HepG2 (cell line): ENCODE results near the gene KDM7A. TPM values are rescaled to one million over a fixed set of nuclear protein-coding genes. Genes with fewer than 3 reads are reported as not detected.

ENCODE experiments used
- ATAC-seq: fragments of 200-7000 bp; cut with Tn5 transposase; 3 replicates; pipeline ENCODE4 v1.9.1; 2020; ENCODE audit warnings: mild to moderate bottlenecking, moderate library complexity
- BruUV-seq: library from RNA; stranded (reverse); fragments of 400-500 nt; replicated peaks from 2 replicates; lab custom pipeline; 2021; lab: Mats Ljungman, UMichigan
- CTCF ChIA-PET: fragments of 300-600 bp; formaldehyde crosslinking; extraction: SDS; loops from one replicate; lab custom pipeline; 2021; ENCODE audit warnings: low total read pairs, inconsistent platforms, low intra/inter-chr PET ratio; lab: Yijun Ruan, JAX
- POLR2A ChIA-PET: fragments of 350-600 bp; sonication (Branson Sonifier 250); formaldehyde crosslinking; loops from one replicate; lab custom pipeline; 2020; ENCODE audit warnings: antibody characterized with exemption, inconsistent platforms; lab: Yijun Ruan, JAX
- DNase-seq: peaks from one replicate; pipeline ENCODE4 v3.0.0-alpha.2; 2015; ENCODE audit warnings: low spot score
- FAIRE-seq: peaks from 3 replicates; lab custom pipeline; 2011; peaks lifted over from hg19 to GRCh38; lab: Jason Lieb, UNC
- H2AFZ ChIP-seq: one replicate; pipeline ENCODE4 v1.6.1; 2011; ENCODE audit warnings: low read length, inconsistent platforms
- H3K27ac ChIP-seq: fragments of 300-600 bp; 3 replicates; pipeline ENCODE4 v1.8.0; 2011; ENCODE audit warnings: mixed run types, mild to moderate bottlenecking, mixed read lengths, low read length, inconsistent platforms; ENCODE audit not compliant: insufficient read depth; ENCODE audit errors: extremely low read length
- H3K27me3 ChIP-seq, 2 experiments: fragments of 200-600 bp in 1 of 2; 2 replicates in 1 of 2; 3 replicates in 1 of 2; pipeline versions ENCODE4 v1.6.0 to v1.8.0; 2011; ENCODE audit warnings: low read length in 2 of 2, mild to moderate bottlenecking in 2 of 2, moderate library complexity in 2 of 2, inconsistent platforms in 1 of 2; ENCODE audit not compliant: insufficient read depth in 2 of 2, control insufficient read depth in 1 of 2
- H3K36me3 ChIP-seq, 2 experiments: fragments of 200-600 bp in 1 of 2; replicated peaks in 1 of 2; 2 replicates in 1 of 2; 3 replicates in 1 of 2; pipeline versions ENCODE4 v1.5.1 to v1.8.0; 2011; ENCODE audit warnings: low read length in 2 of 2, inconsistent platforms in 1 of 2; ENCODE audit not compliant: insufficient read depth in 2 of 2, control insufficient read depth in 1 of 2
- H3K4me1 ChIP-seq: 2 replicates; pipeline ENCODE4 v1.5.1; 2012; ENCODE audit warnings: low read length, inconsistent platforms; ENCODE audit not compliant: insufficient read depth
- H3K4me2 ChIP-seq: 2 replicates; pipeline ENCODE4 v1.6.0; 2011; ENCODE audit warnings: low read depth, low read length, inconsistent platforms
- H3K4me3 ChIP-seq, 3 experiments: fragments of 200-600 bp in 1 of 3; sonication (generic), shearing (Covaris generic) in 1 of 3; replicated peaks in 1 of 3; 2 replicates each; pipeline ENCODE4 v1.5.1; 2011 to 2016; ENCODE audit warnings: low read length in 3 of 3, inconsistent platforms in 2 of 3, low read depth in 2 of 3, mild to moderate bottlenecking in 2 of 3, control low read depth in 1 of 3, mixed read lengths in 1 of 3; ENCODE audit not compliant: insufficient read depth in 1 of 3
- H3K79me2 ChIP-seq: one replicate; pipeline ENCODE4 v1.6.1; 2011; ENCODE audit warnings: low read length, inconsistent platforms; ENCODE audit not compliant: insufficient read depth
- H3K9ac ChIP-seq: 2 replicates; pipeline ENCODE4 v1.6.0; 2011; ENCODE audit warnings: mild to moderate bottlenecking, low read depth, low read length, inconsistent platforms; ENCODE audit not compliant: insufficient read depth
- H3K9me3 ChIP-seq: 2 replicates; pipeline ENCODE4 v1.5.1; 2012; ENCODE audit warnings: mild to moderate bottlenecking, low read length
- H4K20me1 ChIP-seq: 2 replicates; pipeline ENCODE4 v1.6.0; 2011; ENCODE audit warnings: inconsistent platforms, mild to moderate bottlenecking, low read length, moderate library complexity; ENCODE audit not compliant: insufficient read depth
- DNMT3B ChIP-seq: conservative IDR thresholded peaks from 2 replicates; pipeline ENCODE4 v1.6.1; 2016; ENCODE audit warnings: missing biosample characterization, control low read depth
- HDAC1 ChIP-seq: sonication (generic); formaldehyde crosslinking; IDR thresholded peaks from 2 replicates; pipeline ENCODE4 v1.5.1; 2020; ENCODE audit warnings: mild to moderate bottlenecking, missing genetic modification reagents
- KLF9 ChIP-seq: IDR thresholded peaks from 2 replicates; pipeline ENCODE4 v1.6.1; 2016; ENCODE audit warnings: low read depth
- MAFF ChIP-seq: IDR thresholded peaks from 2 replicates; pipeline ENCODE4 v1.6.1; 2011; ENCODE audit warnings: low read depth, low read length, improper control_type of control experiment
- MAFK ChIP-seq, 2 experiments: IDR thresholded peaks in 1 of 2; conservative IDR thresholded peaks in 1 of 2; 2 replicates each; pipeline ENCODE4 v1.6.1; 2011; ENCODE audit warnings: improper control_type of control experiment in 2 of 2, low read length in 2 of 2
- MED1 ChIP-seq: sonication (generic); formaldehyde crosslinking; IDR thresholded peaks from 2 replicates; pipeline ENCODE4 v1.4.0; 2020; ENCODE audit warnings: missing genetic modification reagents
- MTF1 ChIP-seq: sonication (generic); formaldehyde crosslinking; IDR thresholded peaks from 2 replicates; pipeline ENCODE4 v1.5.0; 2020; ENCODE audit warnings: missing genetic modification reagents
- RBM22 ChIP-seq: fragments of 200-400 bp; formaldehyde crosslinking; optimal IDR thresholded peaks from 2 replicates; pipeline ENCODE3; 2017; ENCODE audit warnings: mild to moderate bottlenecking, low read length, moderate library complexity
- REPIN1 ChIP-seq: sonication (generic); formaldehyde crosslinking; IDR thresholded peaks from 2 replicates; pipeline ENCODE4 v1.8.0; 2022; ENCODE audit warnings: missing genetic modification reagents, low read depth, mild to moderate bottlenecking, borderline replicate concordance
- RORA ChIP-seq: sonication (generic); formaldehyde crosslinking; IDR thresholded peaks from 2 replicates; pipeline ENCODE4 v1.5.0; 2020; ENCODE audit warnings: mild to moderate bottlenecking, missing genetic modification reagents, moderate library complexity
- SOX5 ChIP-seq: IDR thresholded peaks from 2 replicates; pipeline ENCODE4 v1.6.1; 2016; ENCODE audit warnings: borderline replicate concordance
- ZNF33A ChIP-seq: sonication (generic); formaldehyde crosslinking; IDR thresholded peaks from 2 replicates; pipeline ENCODE4 v1.5.1; 2020; ENCODE audit warnings: missing genetic modification reagents, mild to moderate bottlenecking, moderate library complexity, borderline replicate concordance
- ZNF34 ChIP-seq: sonication (generic); formaldehyde crosslinking; IDR thresholded peaks from 2 replicates; pipeline ENCODE4 v1.4.0; 2020; ENCODE audit warnings: mild to moderate bottlenecking, missing genetic modification reagents, borderline replicate concordance
- ZNF382 ChIP-seq: sonication (generic); formaldehyde crosslinking; IDR thresholded peaks from 2 replicates; pipeline ENCODE4 v1.5.0; 2020; ENCODE audit warnings: missing genetic modification reagents, mild to moderate bottlenecking, borderline replicate concordance
- ZNF777 ChIP-seq: sonication (generic); formaldehyde crosslinking; IDR thresholded peaks from 2 replicates; pipeline ENCODE4 v1.4.0; 2020; ENCODE audit warnings: missing genetic modification reagents
- ZSCAN21 ChIP-seq: sonication (generic); formaldehyde crosslinking; IDR thresholded peaks from 2 replicates; pipeline ENCODE4 v1.8.0; 2022; ENCODE audit warnings: mild to moderate bottlenecking, missing genetic modification reagents, moderate library complexity, borderline replicate concordance
- WGBS: methylation state at CpG from one replicate; pipeline ENCODE4 v1.1.6; 2017; ENCODE audit warnings: low lambda C conversion rate; 5-methylcytosine and 5-hydroxymethylcytosine counted together
- in situ Hi-C: cut with HindIII; loops from 2 replicates; pipeline ENCODE4 v1.10.0; 2017; ENCODE audit warnings: low pct_unique_long_range_greater_than_20kb; ENCODE audit not compliant: extremely low pct_ligation_motif_present
- intact Hi-C: fragments of 100-400 bp; cut with micrococcal nuclease; formaldehyde crosslinking; loops from one replicate; pipeline ENCODE4 v1.10.0; 2022; ENCODE audit not compliant: unreplicated experiment
- polyA plus RNA-seq, 8 experiments: library from polyadenylated mRNA; depleted of rRNA in 3 of 8; stranded (reverse) in 7 of 8; unstranded in 1 of 8; fragments of >200 nt; fragmentation: Illumina TruSeq in 4 of 8; extraction: Trizol in 4 of 8; gene quantifications; 2 replicates each; pipeline versions ENCODE4 v1.2.1 to v1.2.3, GENCODE V29; 2011 to 2016; ENCODE audit warnings: low read depth in 4 of 8, missing spikeins in 1 of 8, mixed read lengths in 1 of 8; ENCODE audit not compliant: insufficient read depth in 1 of 8
- total RNA-seq, 5 experiments: library from RNA; depleted of rRNA; stranded (reverse); fragments of >200 nt; fragmentation: Illumina TruSeq; extraction: Trizol; gene quantifications; 2 replicates each; pipeline ENCODE4 v1.2.3, GENCODE V29; 2016; ENCODE audit warnings: low read depth in 1 of 5
- TF ChIP-seq, protein P1 (sequence below): fragments of 450-650 bp; IDR thresholded peaks from 2 replicates; pipeline ENCODE4 v1.6.1; 2017

The KDM7A gene
- total and polyA plus RNA-seq, 2 of the 13 experiments (the other 11 are each of a cell fraction or from before 2014, with no cell fraction given) = 10.8 to 16.8 TPM

DNA sequence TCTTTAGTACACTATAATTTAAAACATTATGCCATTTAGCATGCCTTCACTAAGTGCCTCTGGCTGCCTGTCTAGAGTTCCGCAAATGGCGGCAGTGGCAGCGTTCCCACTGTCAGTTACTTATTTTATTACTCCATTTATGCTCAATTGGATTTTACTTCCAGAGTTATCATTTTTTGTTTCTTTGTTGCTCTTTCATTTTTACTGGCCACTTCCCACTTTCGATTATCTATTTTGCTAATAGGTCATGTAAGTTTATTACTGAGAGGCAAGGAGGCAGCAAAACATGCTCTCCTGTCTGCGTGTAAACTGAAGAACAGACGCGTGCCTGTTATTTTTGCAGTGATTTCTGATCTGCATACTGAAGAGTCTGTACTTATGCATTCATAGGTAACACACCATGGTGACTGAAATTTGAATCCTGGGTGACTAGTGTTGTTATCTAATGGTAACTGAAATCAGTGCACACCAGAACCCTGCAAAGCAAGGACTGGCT is 23.1 kb downstream of the KDM7A start:
- FAIRE-seq (no peak), DNase-seq (no peak), ATAC-seq (no peak)
- Histone ChIP-seq H3K9me3 (no peaks in the 10 kb centered on the region), H2AFZ (no peak overlapping the region), H3K4me2 (no peak overlapping the region), H3K4me1 (peaks cover 66% of the 10 kb centered on the region), H3K36me3 (peaks cover 2 to 34% of the 10 kb centered on the region in 2 experiments), H4K20me1 (peaks cover 96% of the 10 kb centered on the region), H3K4me3 (no peak overlapping the region), H3K27me3 (no peaks in the 10 kb centered on the region), H3K79me2 (peaks cover 97% of the 10 kb centered on the region), H3K9ac (no peak overlapping the region), H3K27ac (no peak overlapping the region)
- 99% methylated on average over 7 of the region's 7 CpGs for WGBS
- in situ Hi-C loops = no loop called here
- CTCF ChIA-PET = no interaction called here
- POLR2A ChIA-PET = no interaction called here
- no TSS peak for BruUV-seq
- intact Hi-C loops = no loop called here
- TF ChIP-seq DNMT3B (no peak), SOX5 (CRISPR knock-in tag) (no peak), MED1 (no peak), RBM22 (peak; percentile 29), ZNF777 (no peak), MTF1 (no peak), KLF9 (CRISPR knock-in tag) (no peak), ZNF382 (CRISPR knock-in tag) (no peak), REPIN1 (CRISPR knock-in tag) (no peak)

DNA sequence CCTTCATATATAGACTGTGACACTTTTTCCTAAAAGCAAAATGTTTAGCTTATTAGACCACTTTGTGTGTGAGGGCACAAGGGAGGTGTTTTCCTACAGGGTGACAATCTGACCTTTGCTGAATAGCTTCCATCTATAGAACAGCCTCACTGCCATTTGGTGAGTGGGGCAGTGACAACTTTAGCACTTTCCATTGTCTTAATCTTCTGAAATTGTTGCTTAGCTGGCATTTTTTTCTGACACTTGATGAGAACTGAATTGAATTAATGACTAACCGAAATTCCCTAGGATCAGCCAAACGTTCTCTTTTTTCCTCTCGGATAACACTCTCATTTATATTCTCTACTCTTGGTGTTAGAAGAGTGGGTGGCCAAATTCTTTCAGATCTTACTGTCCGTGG is 30.2 kb downstream of the KDM7A start:
- intact Hi-C loops = no loop called here
- Histone ChIP-seq H3K9ac (no peak overlapping the region), H4K20me1 (peaks cover 96% of the 10 kb centered on the region), H3K79me2 (peaks cover 98% of the 10 kb centered on the region), H3K27ac (no peak overlapping the region), H3K4me1 (peaks cover 31% of the 10 kb centered on the region), H3K4me2 (no peak overlapping the region), H3K9me3 (no peaks in the 10 kb centered on the region), H3K36me3 (peaks cover 0 to 16% of the 10 kb centered on the region in 2 experiments; a peak in 4 of 5 replicates), H3K4me3 (no peak overlapping the region), H2AFZ (no peak overlapping the region), H3K27me3 (no peaks in the 10 kb centered on the region)
- ATAC-seq (no peak), FAIRE-seq (no peak), DNase-seq (no peak)
- in situ Hi-C loops = no loop called here
- CTCF ChIA-PET = no interaction called here
- no peak for TF ChIP-seq ZSCAN21
- no peak for TF ChIP-seq ZNF33A (CRISPR knock-in tag)
- TF ChIP-seq MAFF = peak; percentile 86
- no peak for TF ChIP-seq HDAC1 (CRISPR knock-in tag)
- TF ChIP-seq MAFK (conservative IDR thresholded peaks at IDR 0.05 in 1 of 2, IDR thresholded peaks at IDR 0.05 in 1 of 2; ENCODE audit: low read length in 2 of 2) = peak; percentile 76 to 90
- TF ChIP-seq RORA (CRISPR knock-in tag) = no peak
- TF ChIP-seq ZNF34 (CRISPR knock-in tag) = no peak
- TF ChIP-seq, protein P1, sequence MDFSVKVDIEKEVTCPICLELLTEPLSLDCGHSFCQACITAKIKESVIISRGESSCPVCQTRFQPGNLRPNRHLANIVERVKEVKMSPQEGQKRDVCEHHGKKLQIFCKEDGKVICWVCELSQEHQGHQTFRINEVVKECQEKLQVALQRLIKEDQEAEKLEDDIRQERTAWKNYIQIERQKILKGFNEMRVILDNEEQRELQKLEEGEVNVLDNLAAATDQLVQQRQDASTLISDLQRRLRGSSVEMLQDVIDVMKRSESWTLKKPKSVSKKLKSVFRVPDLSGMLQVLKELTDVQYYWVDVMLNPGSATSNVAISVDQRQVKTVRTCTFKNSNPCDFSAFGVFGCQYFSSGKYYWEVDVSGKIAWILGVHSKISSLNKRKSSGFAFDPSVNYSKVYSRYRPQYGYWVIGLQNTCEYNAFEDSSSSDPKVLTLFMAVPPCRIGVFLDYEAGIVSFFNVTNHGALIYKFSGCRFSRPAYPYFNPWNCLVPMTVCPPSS = no peak
- POLR2A ChIA-PET = no interaction called here
- BruUV-seq = no TSS peak
- WGBS = 91% methylated on average over 4 of the region's 4 CpGs
